HG03280 (cell line): ENCODE results near the gene ZSCAN31.

Experiments
- ATAC-seq: cut with Tn5 transposase; IDR thresholded peaks from one replicate; pipeline ENCODE4 v1.9.1; 2021; ENCODE audit warnings: mild to moderate bottlenecking, moderate library complexity; ENCODE audit not compliant: unreplicated experiment

ZSCAN31 gene

DNA sequence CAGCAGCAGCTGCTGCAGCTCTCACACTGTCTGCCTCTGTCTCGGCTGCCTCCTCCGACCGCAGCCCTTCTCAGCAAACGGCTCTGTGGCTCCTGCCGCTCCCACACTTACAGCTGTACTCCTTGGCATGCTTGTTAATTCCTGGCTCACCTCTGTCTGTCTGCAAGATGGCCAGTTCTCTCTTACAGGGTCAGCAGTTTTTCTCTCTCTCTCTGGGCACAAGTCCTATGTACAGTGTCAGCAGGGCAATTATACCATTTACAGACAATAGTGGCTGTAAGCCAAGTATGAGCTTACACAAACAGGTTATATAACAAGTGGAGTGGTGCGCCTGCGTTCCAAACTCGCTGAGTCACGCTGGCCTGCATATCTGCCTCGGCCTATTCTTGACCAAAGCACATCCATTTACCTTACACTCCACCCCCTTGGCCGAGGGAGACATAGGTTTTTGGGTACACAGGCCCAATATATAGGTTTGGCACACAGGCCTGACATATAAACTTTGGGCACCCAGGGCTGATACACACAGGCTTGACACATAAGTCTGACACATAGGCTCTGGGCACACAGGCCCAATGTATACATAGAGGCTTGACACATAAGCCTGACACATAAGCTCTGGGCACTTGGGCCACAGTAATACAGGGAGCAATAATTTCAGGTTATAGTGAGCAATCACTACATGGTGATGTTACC, 18.2 kb upstream of the ZSCAN31 start:
- ATAC-seq, result no peak

- no peak for ATAC-seq
Observed at GRCh38 chr6:28353356-28353755, 17.4 kb upstream of the ZSCAN31 start.

- no peak for ATAC-seq
Observed at GRCh38 chr6:28351493-28351925, 15.6 kb upstream of the ZSCAN31 start.

DNA sequence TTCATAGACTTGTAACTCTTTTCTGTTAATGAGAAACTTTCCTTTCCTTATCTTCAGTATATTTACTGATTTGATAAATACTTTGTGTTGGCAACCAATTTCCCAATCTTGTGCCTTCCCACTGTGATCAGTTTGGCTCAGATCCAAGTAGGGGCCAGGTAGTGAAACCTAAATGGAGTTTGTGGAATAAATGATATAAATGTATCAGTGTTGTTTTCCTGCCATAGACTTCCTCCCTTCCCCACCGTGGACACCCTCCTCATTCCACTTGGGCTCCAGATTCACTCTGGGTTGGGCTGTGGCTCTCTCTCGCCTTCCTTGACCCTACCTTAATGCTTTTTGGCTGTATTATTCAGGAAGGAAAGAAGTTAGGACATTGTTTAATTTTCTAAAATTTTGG, 15.1 kb upstream of the ZSCAN31 start:
- no peak for ATAC-seq

DNA sequence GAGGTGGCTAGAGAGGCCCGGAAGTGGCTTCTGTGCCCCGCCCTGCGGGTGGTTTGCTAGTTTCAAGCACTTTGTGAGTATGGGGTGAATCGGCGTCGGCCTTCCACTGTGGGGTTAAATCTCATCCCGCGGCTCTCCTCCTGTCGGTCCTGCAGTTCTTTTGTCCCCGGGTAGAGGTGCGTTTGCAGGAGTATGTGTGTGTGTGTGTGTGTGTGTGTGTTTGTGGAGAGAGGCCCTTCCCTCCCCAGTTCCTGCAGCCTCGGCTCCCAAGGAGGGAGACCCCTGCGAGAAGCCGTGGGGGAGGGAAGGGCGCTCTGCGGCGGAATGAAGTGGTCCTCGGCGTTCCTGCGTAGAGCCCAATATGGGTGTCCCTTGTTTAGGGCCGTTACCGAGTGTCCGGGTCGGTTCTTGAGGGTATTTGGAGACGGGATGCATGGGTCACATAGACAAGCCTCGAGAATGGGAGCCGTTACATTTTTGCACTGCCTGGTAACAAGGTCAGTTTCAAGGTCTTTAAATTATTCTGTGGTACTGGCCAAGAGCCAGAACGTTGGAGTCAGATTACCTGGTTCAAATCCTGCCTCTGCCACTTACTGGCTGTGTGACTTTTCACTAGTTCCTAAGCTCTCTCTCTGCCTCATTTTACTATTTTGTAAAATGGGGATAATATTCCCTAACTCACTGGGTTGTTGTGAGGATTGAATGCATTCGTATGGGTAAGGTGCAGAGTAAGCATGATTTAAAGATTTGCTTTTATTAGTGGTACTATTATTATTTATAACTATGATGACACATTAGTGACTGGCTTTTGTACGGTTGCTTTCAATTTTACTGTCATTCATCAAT, 14.2 kb upstream of the ZSCAN31 start, which contains the start of gene ZKSCAN3:
ZKSCAN3 (plus strand) TSS at position 56 of the 846 bp plus-strand sequence. CDS start 9,640 bp downstream, outside the sequence.
- peak; percentile 98 for ATAC-seq

- ATAC-seq, result no peak
Observed at GRCh38 chr6:28349344-28349891, 13.5 kb upstream of the ZSCAN31 start.

DNA sequence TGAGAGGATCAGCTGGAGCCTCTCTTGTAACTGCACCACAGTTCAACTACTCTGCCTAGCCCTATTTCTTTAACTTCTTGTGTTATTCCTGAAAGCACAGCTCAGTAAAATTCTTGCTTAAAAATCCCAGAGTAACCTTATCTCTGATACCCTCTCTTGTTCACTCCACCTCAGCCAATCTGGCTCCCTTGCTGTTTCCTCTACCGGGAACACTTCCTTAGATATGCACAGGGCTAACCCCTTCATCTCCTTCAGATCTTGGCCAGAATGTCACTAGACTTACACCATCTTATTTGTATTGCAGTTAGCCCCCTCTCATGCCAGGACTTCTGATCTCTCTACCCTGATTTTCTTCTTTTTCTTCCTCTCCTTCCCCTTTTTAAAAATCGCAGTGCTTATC, 11.2 kb upstream of the ZSCAN31 start:
- ATAC-seq, result no peak

GRCh38 chr6:28345201-28345600, 9.3 kb upstream of the ZSCAN31 start:
- no peak for ATAC-seq

GRCh38 chr6:28343898-28344677, 8.1 kb upstream of the ZSCAN31 start:
- ATAC-seq, result no peak

GRCh38 chr6:28340310-28341095, 4.6 kb upstream of the ZSCAN31 start:
- no peak for ATAC-seq

- no peak for ATAC-seq
Observed at GRCh38 chr6:28337121-28337520, 1.2 kb upstream of the ZSCAN31 start.

- no peak for ATAC-seq
Observed at GRCh38 chr6:28336284-28337120, 554 bp upstream of the ZSCAN31 start.

DNA sequence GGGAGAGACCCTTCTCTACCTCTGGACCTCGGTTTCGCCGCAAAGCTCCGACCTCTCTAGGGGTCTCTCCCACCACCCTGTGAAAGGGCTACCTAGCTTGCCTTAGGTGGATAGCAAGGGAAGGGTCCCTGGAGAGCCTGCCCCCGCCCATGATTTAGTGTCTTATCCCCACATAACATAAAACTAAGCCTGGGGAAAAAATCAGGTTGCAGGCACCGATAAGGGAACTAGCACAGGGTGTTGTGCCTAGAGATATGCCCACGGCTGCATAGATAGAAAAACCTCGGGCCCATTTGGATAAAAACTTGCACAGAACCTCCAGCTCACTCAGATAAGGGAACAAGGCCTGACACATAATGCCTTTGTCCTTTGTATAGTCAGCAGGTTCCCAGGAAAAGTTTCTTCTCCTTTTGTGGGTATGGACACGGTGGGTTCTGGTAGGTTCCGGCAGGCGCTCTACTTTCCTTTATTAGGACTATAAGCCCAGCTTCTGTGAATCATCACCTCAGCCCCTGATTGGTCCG, 846 bp downstream of the ZSCAN31 start:
- no peak for ATAC-seq

DNA sequence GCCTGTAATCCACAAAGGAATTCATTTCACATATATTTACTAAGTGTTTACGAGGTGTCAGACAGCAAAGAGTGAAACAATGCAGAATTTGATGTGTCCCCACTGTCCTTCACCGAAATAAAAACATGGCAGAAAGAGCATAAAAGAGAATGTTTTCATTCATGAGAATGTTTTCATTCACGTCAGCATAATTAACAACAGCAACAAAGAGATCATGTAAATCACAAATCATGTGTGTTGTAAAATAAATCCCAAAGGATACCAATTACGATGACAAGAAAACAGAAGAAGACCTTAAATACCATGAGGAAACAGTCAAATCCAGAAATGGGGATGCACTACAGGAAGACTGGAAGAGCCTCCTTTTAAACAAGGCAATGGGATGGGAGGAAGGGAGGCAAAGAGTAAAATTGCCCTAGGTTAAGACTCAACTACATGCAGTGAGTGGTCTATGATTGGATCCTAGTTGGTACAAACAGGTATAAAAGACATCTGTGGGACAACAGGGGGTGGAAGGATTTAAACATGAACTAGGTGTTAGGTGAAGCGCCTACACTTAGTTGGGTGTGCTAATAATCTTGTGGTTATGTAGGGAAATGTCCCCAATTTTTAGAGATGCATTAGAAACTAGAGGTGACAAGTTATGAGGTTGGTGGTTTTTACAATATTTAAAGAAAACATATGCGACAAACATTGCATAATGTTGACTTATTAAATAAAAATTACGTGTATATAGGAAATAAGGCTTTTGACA, 1.5 kb downstream of the ZSCAN31 start:
- no peak for ATAC-seq

- ATAC-seq, result no peak
Observed at GRCh38 chr6:28333599-28334018, 2.3 kb downstream of the ZSCAN31 start.

GRCh38 chr6:28333047-28333446, 2.9 kb downstream of the ZSCAN31 start:
- ATAC-seq, result no peak

GRCh38 chr6:28330041-28330440, 5.9 kb downstream of the ZSCAN31 start:
- no peak for ATAC-seq

GRCh38 chr6:28326371-28326948, 9.5 kb downstream of the ZSCAN31 start:
- no peak for ATAC-seq
